HG03097 (cell line): ENCODE measurements around the gene XKRX.

Experiments
- ATAC-seq: cut with Tn5 transposase; IDR thresholded peaks from one replicate; pipeline ENCODE4 v1.9.1; 2021; ENCODE audit not compliant: unreplicated experiment, low FRiP score

Gene XKRX

DNA sequence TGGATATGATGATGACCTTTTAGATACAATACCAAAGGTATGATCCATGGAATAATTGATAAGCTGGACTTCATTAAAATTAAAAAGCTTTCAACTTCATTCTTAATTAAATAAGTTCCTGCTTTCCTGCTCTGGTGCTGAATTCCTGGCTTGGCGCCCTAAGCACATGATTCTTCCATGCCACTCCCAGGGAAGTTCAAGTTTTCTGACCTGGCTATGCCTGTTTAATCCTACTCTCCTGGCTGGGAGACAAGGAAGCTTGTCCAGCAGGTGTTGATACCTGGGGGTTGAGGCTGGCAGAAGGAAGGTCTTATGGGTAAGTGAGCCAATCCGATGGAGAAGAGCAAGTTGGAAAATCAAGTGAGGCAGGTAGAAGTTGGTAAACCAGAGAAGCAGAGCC lies 24.3 kb downstream of the XKRX start:
- no peak for ATAC-seq

DNA sequence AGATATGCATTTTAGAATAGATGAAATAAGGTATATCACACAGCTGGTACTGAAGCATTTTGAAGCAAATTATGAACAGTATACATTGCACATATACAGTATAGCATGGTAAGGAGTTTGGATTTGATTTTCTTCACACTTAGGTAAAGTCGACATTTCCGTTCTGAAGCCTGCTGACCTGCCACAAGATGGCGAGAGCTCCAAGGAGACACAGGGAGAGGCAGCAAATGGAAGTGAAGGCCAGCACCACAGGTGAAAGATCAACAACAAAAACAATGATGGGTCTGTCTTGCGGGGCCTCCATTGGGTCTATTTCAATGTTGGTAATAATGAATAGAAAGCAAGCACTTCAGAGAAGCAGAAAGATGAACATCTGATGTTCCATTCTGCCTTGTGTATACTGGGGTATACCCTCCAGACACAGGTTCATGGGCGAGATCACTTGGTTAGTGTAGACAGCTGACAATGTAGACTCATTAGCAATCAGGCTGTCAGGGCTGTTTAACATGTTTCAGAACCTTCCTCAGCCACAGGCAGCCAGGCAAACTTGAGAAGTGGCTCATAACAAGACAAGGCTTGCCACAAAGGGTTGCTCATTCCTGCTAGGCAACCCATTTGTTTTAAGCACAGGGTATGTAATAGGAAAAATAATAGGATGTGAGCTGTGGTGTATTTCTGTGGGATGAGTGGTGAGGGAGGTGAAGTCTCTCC lies 33.2 kb downstream of the XKRX start:
- ATAC-seq = no peak

DNA sequence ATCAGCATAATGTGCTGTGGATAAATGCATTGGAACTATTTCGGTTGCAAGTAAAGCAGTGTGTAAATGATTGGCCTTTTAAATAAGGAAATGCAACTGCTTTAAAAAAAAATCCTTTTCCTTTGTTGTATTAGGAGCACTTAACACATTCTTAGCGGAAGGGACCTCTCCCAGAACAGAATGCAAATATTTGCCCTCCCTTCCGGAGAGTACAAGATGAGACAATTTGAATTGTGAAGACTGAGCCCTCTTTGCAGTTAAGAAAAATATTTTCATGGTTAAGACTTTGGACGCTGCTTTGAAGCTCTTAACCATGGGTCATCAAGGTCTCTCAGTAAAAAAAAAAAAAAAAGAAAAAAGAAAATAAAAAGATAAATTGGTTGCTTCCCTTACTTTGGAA lies 45.1 kb downstream of the XKRX start:
- ATAC-seq = no peak

DNA sequence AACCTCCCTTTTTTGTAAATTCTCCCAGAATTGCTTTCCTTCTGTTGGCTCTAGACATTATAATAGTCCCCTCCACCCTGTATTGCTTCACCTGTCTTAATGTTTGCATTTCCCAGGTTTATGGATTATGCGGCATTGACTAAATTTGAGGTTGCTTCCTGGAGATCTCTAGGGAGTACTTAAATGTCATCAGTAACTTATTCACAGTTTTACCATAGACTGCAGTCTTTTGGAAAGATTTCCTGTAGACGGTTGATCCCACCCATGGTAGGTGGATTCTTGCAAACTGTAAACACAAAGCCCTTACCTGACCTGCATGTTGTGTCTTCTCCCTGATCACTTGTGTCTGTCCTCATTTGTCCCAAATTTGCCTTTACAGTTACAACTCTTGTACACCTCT lies 48.3 kb downstream of the XKRX start:
- ATAC-seq = no peak

DNA sequence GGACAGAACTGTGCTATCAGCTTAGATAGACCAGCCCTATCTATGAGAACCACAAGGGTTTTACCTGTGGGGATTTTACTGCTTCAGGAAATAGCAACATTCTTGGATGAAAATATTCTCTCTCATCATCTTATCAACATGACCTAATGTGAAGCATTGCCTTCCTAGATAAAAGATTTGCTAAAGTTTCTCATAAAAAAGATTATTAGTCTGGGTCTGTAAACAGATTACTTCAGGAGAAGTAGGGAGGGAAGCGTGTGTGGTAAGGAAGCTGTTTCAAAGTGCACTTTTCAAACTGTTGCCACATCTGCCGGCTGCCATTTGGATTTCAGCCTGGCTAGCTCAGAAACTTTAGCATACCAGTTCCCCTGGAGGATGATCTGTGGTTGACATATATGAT lies 54.4 kb downstream of the XKRX start, which contains the start of gene NOX1:
Gene NOX1, minus strand, starts transcription at position 35 of the 400 bp plus-strand sequence. CDS start 220 bp downstream, outside the sequence.
- no peak for ATAC-seq

DNA sequence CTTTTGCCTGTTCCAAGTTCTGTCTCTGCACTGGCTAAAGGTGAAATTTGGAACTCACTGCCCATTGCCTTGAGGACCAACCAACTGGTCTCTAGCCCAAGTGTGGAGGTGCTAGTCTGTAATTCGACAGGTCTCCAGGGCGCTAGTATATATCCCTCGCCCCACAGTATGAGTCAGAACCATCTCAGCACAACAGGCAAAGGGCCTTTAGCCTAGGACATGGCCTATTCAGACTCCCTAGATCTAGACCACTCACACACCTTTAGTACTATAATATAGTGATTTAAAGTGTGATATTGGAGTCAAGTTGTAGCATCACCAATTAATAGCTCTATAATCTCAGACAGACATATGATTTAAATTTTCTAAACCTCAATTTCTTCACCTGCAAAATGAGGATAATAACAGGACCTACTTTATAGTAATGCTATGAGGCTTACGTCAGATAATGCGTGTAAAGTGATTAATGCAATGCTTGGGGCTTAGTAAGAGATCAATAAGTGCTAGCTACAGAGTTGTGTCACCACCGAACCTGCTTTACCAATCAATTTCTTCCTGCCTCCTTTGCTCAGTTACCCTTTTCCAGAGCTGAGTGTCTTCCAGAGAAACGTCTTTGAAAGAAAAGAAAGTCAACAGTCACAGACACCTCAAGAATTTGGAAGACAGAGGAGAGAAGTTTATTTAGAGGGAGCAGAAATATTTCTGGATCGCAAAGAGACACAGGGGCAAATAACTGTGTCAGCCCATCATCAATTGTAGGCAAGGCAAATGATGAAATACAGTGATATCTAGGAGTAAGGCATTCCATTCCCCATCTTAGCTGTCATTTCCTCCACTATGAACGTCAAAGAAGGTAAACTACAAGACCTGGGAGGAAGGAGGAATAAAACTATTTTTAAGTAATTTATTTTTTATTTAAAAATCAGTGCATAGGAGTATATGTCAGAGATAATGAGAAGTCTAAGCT lies 56.8 kb downstream of the XKRX start:
- ATAC-seq = no peak

- no peak for ATAC-seq
Observed at GRCh38 chrX:100870527-100870926, 58.2 kb downstream of the XKRX start.

GRCh38 chrX:100868273-100868672 lies 60.4 kb downstream of the XKRX start:
- no peak for ATAC-seq

DNA sequence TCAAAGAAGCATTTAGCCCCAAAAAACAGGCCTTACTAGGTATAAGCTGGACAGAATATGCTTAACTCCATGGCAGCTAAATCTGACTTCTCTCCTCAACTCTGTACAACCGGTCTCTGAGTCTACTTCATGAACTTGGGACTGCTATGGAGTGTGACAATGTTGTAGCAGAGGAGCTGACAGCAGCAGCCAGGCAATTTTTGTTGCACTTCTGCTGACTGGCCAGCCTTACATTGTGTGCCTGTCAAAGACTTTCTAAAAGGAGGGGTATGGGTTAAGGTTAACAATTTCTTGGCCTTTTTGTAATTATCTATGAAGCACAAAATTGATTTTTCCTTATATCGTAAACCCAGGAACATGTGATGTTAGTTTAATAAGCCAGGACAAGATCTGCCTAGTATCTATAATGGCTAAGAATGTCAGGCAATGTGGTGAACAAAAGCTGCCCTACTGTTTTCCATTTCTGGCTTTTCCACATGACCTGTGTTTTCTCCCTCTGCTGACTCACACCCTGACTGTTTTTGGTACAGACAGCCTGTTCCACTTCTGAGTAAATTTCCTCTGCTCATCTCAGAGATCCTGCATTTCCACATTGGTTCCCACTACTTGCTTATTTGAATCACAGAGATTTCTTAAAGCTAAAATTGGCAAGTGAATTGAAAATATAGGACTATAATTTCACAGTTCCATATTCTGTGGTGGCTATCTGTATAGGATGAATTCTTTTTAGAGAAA lies 63.9 kb downstream of the XKRX start:
- ATAC-seq = no peak
